HG03108 (cell line): Measurements from ENCODE around the gene KIF25.
"Not testable (repeated sequence)": the region's sequence is repeated elsewhere in the genome, so short reads cannot be mapped to it uniquely, and the experiment has no call there.

Experiments used
- ATAC-seq: cut with Tn5 transposase; IDR thresholded peaks from one replicate; pipeline ENCODE4 v1.9.1; 2021; ENCODE audit warnings: moderate library complexity; ENCODE audit not compliant: unreplicated experiment

Gene KIF25

DNA sequence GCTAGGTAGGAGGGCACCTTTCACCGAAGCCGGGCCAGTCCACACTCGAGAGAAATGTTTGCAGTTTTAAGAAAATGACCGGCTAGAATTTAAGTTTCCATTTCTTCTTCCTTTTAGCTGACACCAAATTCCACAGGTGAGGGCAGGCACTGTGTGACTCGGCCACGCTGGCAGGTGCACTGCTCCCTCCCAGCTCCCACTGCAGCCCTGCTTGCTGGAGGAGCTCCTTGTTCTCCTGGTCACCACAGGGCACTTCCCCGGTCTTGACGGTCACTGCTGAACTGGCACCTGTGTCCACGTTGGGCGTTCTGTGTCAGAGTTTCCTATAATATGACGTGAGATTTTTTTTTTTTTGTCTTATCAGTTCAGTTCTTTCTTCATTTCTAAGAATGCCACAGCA, 3.6 kb upstream of the KIF25 start:
- no peak for ATAC-seq

- ATAC-seq: no peak
Measured at GRCh38 chr6:167995302-167995701, 2.2 kb upstream of the KIF25 start.

- no peak for ATAC-seq
Measured at GRCh38 chr6:167995731-167996151, 1.7 kb upstream of the KIF25 start.

GRCh38 chr6:167996424-167997199, 859 bp upstream of the KIF25 start:
- peak; percentile 59 for ATAC-seq

GRCh38 chr6:167998215-167998614, 744 bp downstream of the KIF25 start:
- no peak for ATAC-seq

- ATAC-seq: no peak
Measured at GRCh38 chr6:168000198-168001028, 2.9 kb downstream of the KIF25 start.

GRCh38 chr6:168001029-168001332, 3.5 kb downstream of the KIF25 start:
- no peak for ATAC-seq

DNA sequence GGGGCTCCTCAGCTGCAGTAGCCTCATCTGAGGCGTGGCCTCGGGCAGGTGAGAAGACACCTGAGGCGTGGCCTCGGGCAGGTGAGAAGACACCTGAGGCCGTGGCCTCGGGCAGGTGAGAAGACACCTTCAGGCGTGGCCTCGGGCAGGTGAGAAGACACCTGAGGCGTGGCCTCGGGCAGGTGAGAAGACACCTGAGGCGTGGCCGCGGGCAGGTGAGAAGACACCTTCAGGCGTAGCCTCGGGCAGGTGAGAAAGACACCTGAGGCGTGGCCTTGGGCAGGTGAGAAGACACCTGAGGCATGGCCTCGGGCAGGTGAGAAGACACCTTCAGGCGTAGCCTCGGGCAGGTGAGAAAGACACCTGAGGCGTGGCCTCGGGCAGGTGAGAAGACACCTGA, 4.0 kb downstream of the KIF25 start:
- ATAC-seq: not testable (repeated sequence)

- ATAC-seq: no peak
Measured at GRCh38 chr6:168002804-168003203, 5.3 kb downstream of the KIF25 start.

GRCh38 chr6:168004023-168004422, 6.6 kb downstream of the KIF25 start:
- ATAC-seq: no peak

GRCh38 chr6:168004945-168005344, 7.5 kb downstream of the KIF25 start:
- no peak for ATAC-seq

DNA sequence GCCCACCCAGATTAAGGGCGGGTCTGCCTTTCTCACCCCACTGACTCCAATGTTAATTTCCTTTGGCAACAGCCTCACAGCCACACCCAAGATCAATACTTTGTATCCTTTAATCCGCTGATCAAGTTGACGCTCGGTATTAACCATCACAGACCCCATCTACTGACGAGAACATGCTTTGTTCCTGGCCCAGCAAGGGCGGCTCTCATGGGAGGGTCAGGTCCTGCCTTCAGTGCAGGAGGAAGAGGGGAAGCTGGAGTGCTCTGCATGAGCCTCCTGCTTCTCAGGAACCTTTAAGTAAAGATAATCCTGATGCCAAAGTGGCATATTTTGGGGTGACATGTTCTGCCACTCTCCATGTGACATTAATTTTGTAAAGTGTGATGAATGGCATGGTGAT, 8.3 kb downstream of the KIF25 start:
- ATAC-seq: no peak

DNA sequence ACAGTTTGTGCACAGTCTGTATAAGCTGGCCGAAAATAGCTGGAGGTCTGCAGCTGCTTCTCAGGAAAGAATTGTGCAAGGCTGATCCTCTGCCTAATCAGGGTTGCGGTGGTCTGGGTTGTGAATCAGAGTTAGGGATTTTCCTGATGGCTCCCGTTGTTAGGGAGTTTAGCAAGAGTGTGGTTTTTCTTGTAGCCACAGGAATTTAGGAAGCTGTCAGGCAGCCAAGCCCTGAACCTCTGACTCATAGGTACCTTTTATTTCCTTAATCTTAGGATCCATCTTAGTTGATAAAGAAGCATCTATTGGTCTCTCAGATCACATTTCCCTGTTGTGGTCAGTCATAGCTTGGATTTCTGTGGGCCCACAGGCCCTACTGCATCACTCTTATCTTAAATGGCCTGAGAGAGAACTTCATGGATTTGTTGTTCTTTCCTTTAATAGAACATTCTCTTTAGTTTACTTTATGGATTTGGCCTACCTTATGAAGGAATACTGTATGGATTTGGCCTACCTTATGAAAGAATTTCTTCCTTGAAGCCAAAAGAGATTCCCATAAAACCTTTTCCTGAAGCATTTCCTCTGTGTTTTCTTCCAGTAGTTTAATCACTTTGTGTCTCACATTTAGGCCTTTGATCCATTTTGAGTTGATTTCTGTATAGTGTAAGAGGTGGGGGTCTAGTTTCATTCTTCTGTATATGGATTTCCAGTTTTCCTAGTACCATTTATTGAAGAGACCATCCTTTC, 10.3 kb downstream of the KIF25 start:
- no peak for ATAC-seq

- no peak for ATAC-seq
Measured at GRCh38 chr6:168009331-168009730, 11.9 kb downstream of the KIF25 start.

DNA sequence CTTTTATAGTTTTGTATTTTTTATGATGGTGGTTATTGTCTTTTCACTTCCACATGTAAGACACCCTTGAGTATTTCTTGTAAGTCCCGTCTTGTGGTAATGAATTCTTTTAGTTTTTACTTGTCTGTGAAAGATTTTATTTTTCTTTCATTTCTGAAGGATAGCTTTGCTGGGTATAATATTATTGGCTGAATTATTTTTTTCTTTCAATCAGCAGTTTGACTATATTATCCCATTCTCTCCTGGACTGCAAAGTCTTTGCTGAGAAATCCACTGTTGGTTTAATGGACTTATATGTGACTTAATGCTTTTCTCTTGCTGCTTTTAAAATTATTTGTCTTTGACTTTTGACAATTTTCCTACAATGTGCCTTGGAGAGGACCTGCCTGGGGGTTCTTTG, 13.8 kb downstream of the KIF25 start:
- no peak for ATAC-seq

DNA sequence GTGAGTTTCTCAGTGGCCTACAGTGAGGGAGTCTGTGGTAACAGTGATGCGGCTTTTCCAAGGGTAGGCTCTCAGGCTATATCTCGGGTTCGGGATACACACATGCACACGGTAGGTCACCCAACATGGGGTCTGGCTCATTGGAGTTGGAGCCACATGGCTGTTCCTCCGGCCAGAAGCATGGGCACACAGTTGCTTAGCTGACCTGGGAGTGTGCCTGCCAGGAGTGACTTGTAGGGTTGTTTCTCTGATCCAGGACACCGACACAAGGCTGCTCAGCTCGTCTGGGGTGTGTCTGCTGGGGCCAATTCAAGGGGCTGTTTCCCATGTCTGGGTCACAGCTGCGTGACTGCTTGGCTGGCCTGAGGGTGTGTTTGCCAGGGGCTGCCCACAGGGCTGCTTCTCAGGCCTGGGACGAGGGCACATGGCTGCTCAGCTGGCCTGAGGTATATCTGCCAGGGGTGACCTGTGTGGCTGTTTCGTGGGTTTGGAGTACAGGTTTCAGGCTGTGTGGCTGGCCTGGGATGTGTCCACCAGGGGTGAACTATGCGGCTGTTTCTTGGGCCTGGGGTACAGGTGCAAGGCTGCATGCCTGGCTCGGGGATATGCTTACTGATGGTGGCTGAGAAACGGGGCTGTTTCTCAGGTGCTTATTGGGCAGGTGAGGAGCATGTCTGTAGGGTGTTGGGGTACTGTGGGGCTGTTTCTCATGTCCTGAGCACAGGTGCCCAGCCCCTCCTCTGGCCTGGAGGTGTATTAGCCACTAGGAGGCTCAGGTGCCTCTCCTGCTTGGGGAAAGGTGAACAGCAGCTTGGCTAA, 15.2 kb downstream of the KIF25 start:
- no peak for ATAC-seq

DNA sequence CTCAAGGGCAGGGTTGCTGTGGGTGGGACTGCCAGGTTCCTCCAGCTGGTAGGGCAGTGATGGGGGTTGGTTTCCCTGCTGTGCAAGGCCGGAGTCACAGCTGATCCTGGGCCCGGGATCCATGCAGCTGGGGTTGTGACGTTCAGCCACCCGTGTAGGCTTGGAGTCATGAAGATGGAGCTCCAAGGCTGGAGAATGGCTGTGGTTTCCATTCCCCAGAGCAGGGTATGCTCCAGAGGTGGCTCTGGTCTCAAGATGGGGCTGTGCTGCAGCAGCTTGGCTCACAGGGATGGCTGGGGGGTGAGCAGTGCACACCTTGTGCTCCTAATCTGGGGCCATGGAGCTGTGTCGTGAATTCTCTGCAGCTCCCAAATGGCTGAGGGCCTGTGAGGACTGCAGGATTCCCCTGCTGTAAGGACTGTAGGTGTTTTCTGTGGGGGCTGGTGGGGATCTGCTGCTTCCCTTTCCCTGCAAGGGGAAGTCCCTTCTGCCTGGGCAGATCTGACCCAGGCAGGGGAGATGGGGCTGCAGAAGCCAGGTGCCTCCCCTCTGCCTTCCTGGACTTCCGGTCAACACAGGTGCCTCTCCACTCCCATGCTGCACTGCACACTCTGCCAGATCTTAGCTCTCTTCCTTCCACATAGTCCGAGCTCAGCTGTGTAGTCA, 15.9 kb downstream of the KIF25 start:
- ATAC-seq: no peak

- ATAC-seq: no peak
Measured at GRCh38 chr6:168014428-168014827, 17.0 kb downstream of the KIF25 start.

GRCh38 chr6:168015009-168015408, 17.5 kb downstream of the KIF25 start:
- ATAC-seq: no peak

GRCh38 chr6:168015482-168016175, 18.2 kb downstream of the KIF25 start:
- no peak for ATAC-seq
